Brain microvascular endothelial cell (primary cell): ENCODE data around the gene MUC22.
"Not testable (repeated sequence)": the region's sequence is repeated elsewhere in the genome, so short reads cannot be mapped to it uniquely, and the experiment has no call there.

Experiments used
- DNase-seq: peaks from one replicate; pipeline ENCODE4 v3.0.0-alpha.2; 2020
- H3K27ac ChIP-seq: fragments of 250-450 bp; sonication (Bioruptor Pico); 2 replicates; pipeline ENCODE4 v1.5.1; 2020; ENCODE audit warnings: mild to moderate bottlenecking, moderate library complexity
- H3K27me3 ChIP-seq: fragments of 250-450 bp; sonication (Bioruptor Pico); replicated peaks from 2 replicates; pipeline ENCODE4 v1.5.1; 2020; ENCODE audit warnings: mild to moderate bottlenecking
- H3K36me3 ChIP-seq: fragments of 250-450 bp; sonication (Bioruptor Pico); replicated peaks from 2 replicates; pipeline ENCODE4 v1.5.1; 2020; ENCODE audit warnings: mild to moderate bottlenecking
- H3K4me3 ChIP-seq: 2 replicates; pipeline ENCODE4 v1.5.1; 2011; ENCODE audit warnings: low read depth, mild to moderate bottlenecking, control low read depth, low read length, moderate library complexity
- CTCF ChIP-seq: IDR thresholded peaks from 2 replicates; pipeline ENCODE4 v1.5.1; 2011; ENCODE audit warnings: low read depth, mild to moderate bottlenecking, moderate library complexity, low read length, control low read depth, inconsistent platforms; ENCODE audit errors: missing control alignments
- in situ Hi-C: cut with HindIII; loops from 2 replicates; pipeline ENCODE4 v1.10.0; 2017; ENCODE audit warnings: low sequenced_read_pairs, low pct_ligation_motif_present

The MUC22 gene

GRCh38 chr6:30987304-30987703 is 23.0 kb upstream of the MUC22 start:
- no peaks in the 10 kb centered on the region for H3K27me3 ChIP-seq
- in situ Hi-C loops: no loop called here
- no peak for DNase-seq
- no peak for TF ChIP-seq CTCF
- H3K36me3 ChIP-seq: no peaks in the 10 kb centered on the region
- no peak overlapping the region for H3K4me3 ChIP-seq
- H3K27ac ChIP-seq: no peak overlapping the region

- in situ Hi-C loops: no loop called here
- DNase-seq: no peak
- Histone ChIP-seq H3K27me3 (no peaks in the 10 kb centered on the region), H3K4me3 (no peak overlapping the region), H3K36me3 (no peaks in the 10 kb centered on the region), H3K27ac (no peak overlapping the region)
- TF ChIP-seq CTCF: no peak
Measured at GRCh38 chr6:30988209-30988825, 22.0 kb upstream of the MUC22 start.

GRCh38 chr6:30990422-30991086 is 19.7 kb upstream of the MUC22 start:
- Histone ChIP-seq H3K27me3 (no peaks in the 10 kb centered on the region), H3K36me3 (no peaks in the 10 kb centered on the region), H3K4me3 (no peak overlapping the region), H3K27ac (no peak overlapping the region)
- TF ChIP-seq CTCF: no peak
- in situ Hi-C loops: no loop called here
- DNase-seq: no peak

GRCh38 chr6:30991891-30992290 is 18.4 kb upstream of the MUC22 start:
- DNase-seq: no peak
- Histone ChIP-seq H3K36me3 (no peaks in the 10 kb centered on the region), H3K27me3 (no peaks in the 10 kb centered on the region), H3K4me3 (no peak overlapping the region), H3K27ac (no peak overlapping the region)
- TF ChIP-seq CTCF: no peak
- in situ Hi-C loops: no loop called here

- H3K4me3 ChIP-seq: no peak overlapping the region
- no peaks in the 10 kb centered on the region for H3K27me3 ChIP-seq
- in situ Hi-C loops: no loop called here
- no peak overlapping the region for H3K27ac ChIP-seq
- no peak for DNase-seq
- H3K36me3 ChIP-seq: no peaks in the 10 kb centered on the region
- no peak for TF ChIP-seq CTCF
Measured at GRCh38 chr6:30997301-30997700, 13.0 kb upstream of the MUC22 start.

GRCh38 chr6:30998785-30999184 is 11.5 kb upstream of the MUC22 start:
- Histone ChIP-seq H3K27me3 (no peaks in the 10 kb centered on the region), H3K4me3 (no peak overlapping the region), H3K36me3 (no peaks in the 10 kb centered on the region), H3K27ac (no peak overlapping the region)
- no peak for DNase-seq
- in situ Hi-C loops: no loop called here
- no peak for TF ChIP-seq CTCF

- H3K27me3 ChIP-seq, H3K4me3 ChIP-seq, DNase-seq, H3K36me3 ChIP-seq, H3K27ac ChIP-seq, in situ Hi-C loops: not testable (repeated sequence)
Measured at GRCh38 chr6:31000067-31000860, 10.0 kb upstream of the MUC22 start.
